HG03342 (cell line): Measurements from ENCODE around the gene PRELID3B.

Experiments used
- ATAC-seq: cut with Tn5 transposase; IDR thresholded peaks from one replicate; pipeline ENCODE4 v1.9.1; 2021; ENCODE audit warnings: mild to moderate bottlenecking, moderate library complexity; ENCODE audit not compliant: unreplicated experiment

PRELID3B gene

DNA sequence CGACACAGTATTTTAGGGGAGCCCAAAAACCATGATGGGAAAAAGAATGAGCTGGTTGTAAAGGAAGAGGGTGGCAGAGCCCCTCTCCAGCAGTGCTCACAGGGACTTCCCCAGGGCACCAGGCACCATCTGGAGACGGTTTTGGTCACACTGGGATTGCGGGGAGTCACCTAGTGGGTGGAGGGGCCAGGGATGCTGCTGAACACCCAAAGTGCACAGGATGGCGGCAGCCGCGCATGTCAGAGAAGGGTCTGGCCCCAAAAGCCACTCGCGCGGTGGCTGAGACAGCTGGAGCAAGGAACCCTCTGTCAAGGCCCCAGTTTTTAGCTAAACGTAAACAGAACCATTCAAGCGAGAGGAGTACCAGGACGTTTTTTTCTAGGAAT lies 46.4 kb downstream of the PRELID3B start:
- ATAC-seq, result no peak

DNA sequence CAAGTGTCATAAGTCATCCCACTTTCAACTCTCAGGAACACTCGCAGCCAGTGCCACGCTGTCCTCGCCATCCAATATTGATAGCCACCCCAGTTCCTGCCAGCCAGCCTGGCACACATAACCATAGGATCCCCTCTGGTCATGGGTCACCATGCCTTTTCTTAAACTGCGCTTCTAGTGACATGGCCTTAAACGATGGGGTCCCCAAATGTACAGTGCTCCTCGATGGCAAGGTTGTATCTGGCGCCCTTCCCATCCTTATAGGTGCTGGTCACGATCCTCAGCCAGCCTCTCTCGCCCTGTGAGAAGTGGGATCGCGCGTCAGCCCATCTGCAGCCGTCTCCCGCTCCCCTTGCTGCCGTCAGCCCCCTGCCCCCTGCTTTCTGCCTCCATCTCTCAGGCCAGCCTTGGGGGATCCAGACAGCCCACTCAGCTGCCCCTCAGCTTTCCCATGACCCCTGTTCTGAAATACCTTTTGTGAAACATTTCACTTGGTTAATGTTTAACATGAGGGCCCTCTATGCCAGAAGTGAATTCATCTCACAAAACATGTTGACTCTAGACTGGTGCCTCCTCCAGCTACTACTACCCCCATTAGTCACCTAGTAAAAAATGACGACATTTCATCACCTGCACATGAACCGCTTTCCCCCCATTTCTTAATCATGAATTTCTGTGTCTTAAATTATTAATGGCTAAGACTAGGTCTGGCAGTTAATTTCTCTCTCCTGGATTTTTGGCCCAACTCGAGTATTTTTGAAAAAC lies 46.9 kb downstream of the PRELID3B start:
- no peak for ATAC-seq

DNA sequence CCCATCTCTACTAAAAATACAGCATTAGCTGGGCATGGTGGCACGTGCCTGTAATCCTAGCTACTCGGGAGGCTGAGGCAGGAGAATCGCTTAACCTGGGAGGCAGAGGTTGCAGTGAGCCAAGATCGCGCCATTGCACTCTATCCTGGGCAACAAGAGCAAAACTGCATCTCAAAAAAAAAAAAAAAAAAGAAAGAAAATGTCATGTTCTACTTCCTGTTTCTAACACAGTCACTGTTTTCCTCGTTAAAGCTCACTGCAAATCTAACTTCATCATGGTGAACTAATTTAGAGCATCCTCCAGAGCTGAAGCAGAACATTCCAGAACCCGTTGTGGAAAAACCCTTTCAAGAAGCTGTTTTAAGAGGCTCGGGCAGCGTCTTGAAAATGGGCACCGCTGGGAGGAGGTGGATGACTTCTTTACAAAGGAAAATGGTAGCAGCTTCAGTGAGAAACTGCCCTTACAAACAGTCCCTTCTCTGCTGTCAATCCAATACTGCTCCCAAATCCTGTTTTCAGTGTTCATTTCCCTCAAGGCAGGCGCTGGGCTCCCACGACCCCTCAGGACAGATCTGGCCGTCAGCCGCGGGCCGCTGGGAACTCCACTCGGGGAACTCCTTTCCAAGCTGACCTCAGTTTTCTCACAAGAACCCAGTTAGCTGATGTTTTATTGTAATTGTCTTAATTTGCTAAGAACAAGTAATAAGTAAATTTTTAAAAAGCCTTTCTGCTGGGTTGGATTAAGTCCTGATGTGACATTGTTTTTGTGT lies 48.0 kb downstream of the PRELID3B start:
- no peak for ATAC-seq

DNA sequence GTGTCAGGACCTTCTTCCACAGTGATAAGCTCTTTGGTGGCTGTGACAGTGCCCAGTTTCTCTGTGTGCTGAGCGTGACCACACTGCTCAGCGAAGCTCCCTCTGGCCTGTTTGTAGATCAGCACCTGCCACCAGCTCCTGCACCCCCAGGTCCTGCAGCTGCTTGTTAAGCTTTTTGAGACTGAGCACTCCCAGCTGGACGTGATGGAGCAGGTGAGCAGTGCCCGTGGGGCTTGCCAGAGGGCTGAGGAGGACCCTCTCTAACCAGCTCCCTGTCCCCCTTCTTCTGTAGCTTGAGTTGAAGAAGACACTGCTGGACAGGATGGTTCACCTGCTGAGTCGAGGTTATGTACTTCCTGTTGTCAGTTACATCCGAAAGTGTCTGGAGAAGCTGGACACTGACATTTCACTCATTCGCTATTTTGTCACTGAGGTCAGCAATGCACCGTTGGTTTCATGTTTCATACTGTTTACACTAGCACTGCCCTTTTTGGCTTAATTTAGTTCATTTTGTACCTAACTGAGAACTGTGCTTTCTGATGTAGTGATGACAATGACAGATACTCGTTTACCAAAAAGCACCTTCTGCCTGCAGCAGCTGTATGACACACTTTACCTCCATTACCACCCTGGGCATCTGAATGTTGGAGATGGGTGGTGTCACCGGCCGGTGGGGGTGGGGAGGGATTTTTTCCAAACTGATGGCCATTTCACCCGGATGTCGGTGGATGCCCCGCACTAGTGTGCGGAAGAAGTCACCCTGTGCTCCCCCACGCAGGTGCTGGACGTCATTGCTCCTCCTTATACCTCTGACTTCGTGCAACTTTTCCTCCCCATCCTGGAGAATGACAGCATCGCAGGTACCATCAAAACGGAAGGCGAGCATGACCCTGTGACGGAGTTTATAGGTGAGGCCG lies 49.0 kb downstream of the PRELID3B start:
- no peak for ATAC-seq

DNA sequence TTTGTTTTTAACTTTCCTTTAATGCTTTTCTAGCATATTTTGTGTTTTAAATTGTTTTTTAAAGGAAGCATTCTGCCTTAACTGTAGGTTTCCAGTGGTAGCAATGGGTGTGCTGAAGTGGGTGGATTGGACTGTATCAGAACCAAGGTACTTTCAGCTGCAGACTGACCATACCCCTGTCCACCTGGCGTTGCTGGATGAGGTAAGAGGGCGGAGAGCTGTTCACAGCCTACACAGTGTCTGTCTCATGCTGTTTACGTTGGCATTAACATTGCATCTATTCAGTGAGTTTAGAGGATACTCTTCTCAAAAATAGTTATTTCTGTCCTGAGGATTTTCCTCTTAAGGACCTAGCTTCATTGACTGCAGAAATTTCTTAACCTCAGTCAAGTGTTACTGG lies 49.7 kb downstream of the PRELID3B start:
- no peak for ATAC-seq

DNA sequence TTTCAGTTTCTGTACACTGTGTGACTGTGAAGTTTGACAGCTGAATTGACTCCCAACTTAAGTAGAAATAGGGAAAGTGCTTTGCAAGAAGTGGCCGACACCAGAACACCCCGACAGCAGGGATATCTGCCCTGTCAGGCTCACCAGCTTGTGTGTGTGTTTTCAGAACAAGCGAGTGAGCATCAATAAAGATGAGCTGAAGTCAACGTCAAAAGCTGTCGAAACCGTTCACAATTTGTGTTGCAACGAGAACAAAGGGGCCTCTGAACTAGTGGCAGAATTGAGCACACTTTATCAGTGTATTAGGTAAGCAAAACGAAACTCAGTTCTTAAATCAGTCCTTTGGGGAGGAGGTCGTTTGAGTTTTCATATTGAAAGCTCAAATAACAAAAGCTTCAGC lies 50.9 kb downstream of the PRELID3B start:
- ATAC-seq, result no peak

DNA sequence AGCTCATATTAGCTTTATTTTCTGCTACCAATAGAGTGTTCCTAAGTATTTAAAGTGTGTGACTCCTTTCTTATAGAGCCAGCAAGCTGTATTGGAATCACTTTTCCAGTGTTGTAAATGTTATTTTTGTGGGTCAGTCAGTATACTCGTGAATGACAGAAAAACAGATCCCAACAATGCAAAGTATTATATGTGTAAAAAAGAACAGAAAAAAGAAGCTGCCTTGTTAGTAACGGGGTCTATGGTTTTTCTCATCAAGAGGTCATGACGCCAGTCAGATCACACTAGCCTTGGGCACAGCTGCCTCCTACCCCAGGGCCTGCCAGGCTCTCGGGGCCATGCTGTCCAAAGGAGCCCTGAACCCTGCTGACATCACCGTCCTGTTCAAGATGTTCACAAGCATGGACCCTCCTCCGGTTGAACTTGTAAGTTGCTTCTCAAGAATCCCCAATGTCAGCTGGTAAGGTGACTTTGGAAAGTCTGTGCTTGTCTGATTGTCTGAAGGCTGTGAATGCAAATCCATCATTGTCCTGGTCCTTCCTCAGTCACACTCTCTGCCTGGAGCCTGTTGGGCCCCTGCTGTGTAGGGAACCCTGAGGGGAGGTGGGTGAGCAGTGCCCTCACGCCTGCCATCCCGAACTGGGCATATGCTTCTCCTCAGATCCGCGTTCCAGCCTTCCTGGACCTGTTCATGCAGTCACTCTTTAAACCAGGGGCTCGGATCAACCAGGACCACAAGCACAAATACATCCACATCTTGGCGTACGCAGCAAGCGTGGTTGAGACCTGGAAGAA lies 51.7 kb downstream of the PRELID3B start:
- ATAC-seq, result no peak

DNA sequence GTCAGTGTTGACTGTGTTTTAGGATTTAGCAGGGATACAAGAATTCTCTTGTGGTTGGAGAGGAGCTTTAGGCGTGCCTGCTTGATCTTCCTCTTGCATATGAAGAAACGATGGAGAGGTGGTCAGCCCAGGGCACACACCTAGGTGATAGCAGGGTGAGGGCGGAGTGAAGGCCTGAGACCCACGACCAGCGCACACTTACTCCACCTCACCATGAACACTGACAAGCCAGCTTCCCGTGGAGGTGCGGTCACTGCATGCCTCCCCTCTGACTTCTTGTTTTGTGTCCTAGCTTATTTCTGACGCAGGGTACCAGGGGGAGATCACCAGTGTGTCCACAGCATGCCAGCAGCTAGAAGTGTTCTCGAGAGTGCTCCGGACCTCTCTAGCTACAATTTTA lies 53.4 kb downstream of the PRELID3B start:
- ATAC-seq, result no peak

DNA sequence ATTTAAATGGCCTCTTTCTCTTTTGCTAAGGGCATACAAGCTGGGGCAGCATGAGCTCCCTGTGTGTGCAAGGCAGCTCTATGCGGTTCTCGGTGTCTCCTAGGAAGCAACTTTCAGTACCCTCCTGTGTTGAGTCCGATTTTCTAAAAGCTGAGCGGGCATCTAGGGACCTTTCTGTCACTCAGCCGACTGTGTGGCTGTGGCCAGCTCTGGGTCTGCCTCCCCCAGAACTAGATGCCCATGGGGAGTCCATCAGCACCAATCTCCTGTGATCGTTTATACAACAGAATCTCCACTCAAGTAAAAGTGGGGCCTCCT lies 54.1 kb downstream of the PRELID3B start:
- ATAC-seq, result no peak

DNA sequence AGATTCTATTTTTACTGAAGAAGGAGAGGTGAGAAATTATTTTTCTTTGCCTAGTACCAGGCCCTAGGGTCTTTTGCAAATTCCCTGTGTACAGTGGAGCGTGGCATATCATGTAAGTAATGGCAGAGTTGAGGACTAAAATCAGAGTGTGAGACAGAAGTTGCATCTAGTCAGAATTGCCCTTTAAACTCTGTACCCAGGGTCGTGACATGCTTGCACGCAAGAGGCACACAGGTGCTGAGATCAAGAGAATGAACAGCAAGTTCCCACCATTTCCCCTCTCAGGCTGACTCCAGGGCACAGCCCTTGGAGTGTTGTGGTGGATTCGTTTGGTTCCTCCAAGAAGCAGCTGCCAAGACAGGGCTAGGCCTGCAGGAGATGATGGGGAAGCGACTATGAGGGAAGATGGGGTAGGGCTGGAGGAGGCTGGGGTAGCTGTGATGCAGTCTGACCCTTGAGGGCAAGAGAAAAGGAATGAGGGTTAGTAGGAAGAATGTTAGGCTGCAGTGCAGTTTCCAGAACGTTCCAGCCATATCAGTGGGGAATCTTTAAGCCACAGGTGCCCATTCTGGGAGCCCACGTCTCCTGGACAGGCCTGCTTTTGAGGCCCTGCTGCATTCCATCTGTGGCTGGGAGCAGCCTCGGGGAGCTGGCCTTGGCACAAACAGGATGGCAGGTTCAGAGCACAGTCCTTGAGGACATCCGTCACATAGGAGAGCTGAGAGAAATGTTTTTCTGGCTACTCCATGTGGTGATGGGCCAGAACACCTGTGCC lies 54.6 kb downstream of the PRELID3B start:
- ATAC-seq, result no peak

DNA sequence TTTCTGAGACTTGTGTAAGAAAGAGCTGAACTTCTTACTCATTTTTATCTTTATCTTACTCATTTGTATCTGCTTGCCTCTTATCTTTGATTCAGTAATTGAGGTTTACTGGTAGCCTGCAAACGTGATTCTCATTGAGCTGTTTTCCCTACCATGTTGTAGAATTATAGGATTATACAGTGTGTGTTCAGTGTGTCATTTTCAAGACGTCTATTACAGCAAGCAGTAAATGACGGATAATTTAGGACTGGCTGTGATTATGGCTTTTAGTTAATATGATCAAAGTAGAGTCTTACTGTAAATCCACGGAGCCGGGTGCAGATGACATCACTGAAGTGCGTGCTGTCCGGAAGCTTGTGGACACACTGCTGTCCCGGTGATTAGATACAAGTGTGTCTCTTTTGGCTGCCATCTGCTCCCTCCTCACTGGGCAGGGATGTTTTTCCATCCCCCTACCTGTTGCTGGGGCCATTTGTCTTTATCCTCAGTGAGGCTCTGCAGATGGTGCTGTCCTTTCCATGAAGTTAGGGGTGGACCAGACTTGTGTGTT lies 55.5 kb downstream of the PRELID3B start:
- ATAC-seq, result no peak

DNA sequence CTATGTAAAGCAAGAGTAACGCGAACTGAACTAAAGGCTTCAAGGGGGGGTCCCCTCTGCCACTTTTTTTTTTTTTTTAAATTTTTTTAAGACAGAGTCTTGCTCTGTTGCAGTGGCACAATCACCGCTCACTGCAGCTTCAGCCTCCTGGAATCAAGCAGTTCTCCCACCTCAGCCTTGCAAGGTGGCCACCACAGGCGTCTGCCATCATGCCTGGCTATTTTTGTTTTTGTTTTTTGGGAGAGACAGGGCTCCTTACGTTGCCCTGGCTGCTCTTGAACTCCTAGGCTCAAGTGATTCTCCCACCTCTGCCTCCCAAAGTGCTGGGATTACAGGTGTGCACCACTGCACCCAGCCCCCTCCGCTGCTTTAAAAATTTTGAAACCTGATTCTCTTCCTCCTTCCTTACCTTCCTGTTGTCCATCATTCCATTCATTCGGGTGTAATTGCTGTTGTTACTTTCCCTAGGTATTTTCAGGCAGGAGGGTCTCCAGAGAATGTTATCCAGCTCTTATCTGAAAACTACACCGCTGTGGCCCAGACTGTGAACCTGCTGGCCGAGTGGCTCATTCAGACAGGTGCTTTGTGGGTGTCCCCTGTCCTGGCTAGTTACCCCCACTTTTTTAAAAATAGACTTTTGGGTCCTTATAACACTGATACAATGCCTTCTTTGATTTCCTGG lies 56.2 kb downstream of the PRELID3B start:
- no peak for ATAC-seq

DNA sequence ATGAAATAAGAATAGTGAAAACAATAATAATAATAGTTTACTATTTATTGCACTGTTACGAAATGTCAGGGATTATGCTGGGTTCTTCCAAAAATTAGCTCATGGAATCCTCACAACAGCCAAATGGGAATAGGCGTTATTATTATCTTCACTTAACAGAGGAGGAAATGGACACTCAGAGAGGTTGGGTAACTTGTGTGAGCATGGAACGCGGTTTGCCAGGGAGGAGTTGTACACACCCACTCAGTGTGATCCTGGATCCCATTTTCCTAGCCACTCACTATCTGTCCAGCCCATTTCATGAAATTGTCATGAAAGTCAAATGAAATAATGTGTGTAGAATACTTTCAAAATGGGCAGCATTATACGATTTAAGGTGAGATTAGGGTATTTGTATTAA lies 56.9 kb downstream of the PRELID3B start:
- no peak for ATAC-seq

DNA sequence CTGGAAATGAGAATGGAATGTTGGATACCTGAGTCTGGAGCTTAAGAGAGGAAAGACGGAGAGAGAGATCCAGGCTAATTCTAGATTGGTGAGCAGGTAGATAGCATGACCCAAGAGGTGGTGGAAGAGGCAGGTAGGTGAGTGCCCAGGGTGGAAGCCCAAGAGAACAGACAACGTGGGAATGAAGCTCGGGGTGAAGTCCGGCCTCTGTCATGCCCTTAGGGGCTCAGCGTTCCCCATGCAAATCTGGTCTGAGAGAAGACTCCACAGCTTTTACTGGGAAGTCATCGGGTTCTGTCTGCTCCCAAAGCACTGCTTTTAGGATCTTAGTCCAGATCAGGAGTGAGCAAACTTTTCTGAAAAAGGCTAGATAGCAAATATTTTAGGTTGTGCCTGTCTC lies 57.9 kb downstream of the PRELID3B start:
- no peak for ATAC-seq
